Measurements from ENCODE around the gene CALR3. TPM values are rescaled to one million over a fixed set of nuclear protein-coding genes. Genes with fewer than 3 reads are reported as not detected.

CALR3 gene
- total and polyA plus RNA-seq, 10 of the 15 experiments (the other 5 are each of a cell fraction or from before 2014, with no cell fraction given) = 0.05 to 0.45 (median 0.12) TPM; not detected in 2

DNA sequence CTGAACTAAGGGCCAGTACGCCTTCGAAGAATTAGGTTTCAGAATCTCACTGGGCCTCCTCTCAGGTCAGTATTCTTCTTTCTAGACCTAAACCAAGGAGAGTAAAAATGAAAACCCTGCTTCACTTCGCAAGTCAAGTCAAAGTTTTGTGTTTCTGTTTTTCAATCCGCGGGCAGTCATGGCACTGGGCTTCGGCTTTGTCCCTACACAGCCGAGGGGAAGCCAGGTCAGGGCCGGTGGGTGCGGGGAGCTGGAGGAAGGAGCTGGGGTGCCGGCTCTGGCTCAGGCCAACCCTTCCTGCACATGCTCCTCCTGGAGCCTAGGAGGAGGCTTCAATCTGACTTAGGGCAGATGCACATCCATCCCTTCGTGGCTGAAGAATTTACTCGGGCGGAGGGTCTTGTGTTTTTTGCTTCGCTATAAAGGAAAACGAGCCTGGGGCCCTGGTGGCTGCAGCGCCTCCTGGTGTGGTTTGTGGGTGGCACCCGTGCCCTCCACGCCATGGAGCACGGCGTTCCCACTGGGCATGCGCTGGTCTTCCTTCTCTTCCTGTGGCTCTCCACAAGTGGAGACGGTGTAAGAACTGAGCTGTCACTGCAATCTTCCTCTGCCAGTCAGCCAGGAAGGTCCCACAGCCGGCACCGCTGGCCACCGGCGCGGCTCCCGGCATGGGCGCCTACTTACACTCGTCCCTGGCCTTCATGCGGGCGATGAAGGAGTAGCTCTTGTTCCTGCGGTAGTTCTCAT, 22.7 kb upstream of the CALR3 start:
- SMC1A ChIA-PET (ENCODE audit: uncharacterized antibody, unreplicated experiment) = no interaction called here
- no peaks in the 10 kb centered on the region for H3K27me3 ChIP-seq (replicated peaks in 1 of 2; ENCODE audit: control insufficient read depth in 2 of 2, insufficient read depth in 2 of 2, low read length in 1 of 2)
- no peak for TF ChIP-seq WRNIP1 (IDR thresholded peaks at IDR 0.05; ENCODE audit: borderline replicate concordance, low read depth, low read length)
- peak; percentile 32; the same call in 1 of the 2 replicates for TF ChIP-seq POLR2A (IDR thresholded peaks at IDR 0.05; ENCODE audit: low read depth, low read length)
- in situ Hi-C loops (cut with MboI) (no loop called here), intact Hi-C loops (cut with micrococcal nuclease; ENCODE audit: unreplicated experiment) (no loop called here)
- no peak overlapping the region for H3K27ac ChIP-seq (ENCODE audit: control insufficient read depth, insufficient read depth)
- H3K79me2 ChIP-seq (ENCODE audit: control insufficient read depth, insufficient read depth, low read length) = no peaks in the 10 kb centered on the region
- RAD21 ChIA-PET (ENCODE audit: unreplicated experiment) = no interaction called here
- H3K36me3 ChIP-seq (ENCODE audit: control insufficient read depth in 2 of 2, insufficient read depth in 2 of 2, low read length in 1 of 2) = peaks cover 24 to 56% of the 10 kb centered on the region in 2 experiments
- no peak overlapping the region for H2AFZ ChIP-seq (ENCODE audit: control insufficient read depth, low read depth, low read length)
- H3K4me3 ChIP-seq = no peak overlapping the region
- POLR2A ChIA-PET = no interaction called here
- DNase-seq (ENCODE audit: low read depth, low spot score) (no peak), ATAC-seq (no peak), FAIRE-seq (no peak)
- no peaks in the 10 kb centered on the region for H3K9me3 ChIP-seq (replicated peaks; ENCODE audit: control insufficient read depth, insufficient read depth, low read length)
- no TSS peak for BruUV-seq (replicated peaks)
- no peaks in the 10 kb centered on the region for H3K4me1 ChIP-seq (ENCODE audit: control insufficient read depth, insufficient read depth, low read length)
- H4K20me1 ChIP-seq (ENCODE audit: control insufficient read depth, insufficient read depth) = no peaks in the 10 kb centered on the region
- CTCF ChIA-PET = no interaction called here
- 95% methylated on average over 33 of the region's 33 CpGs for WGBS (ENCODE audit: insufficient coverage, insufficient replicate concordance, low lambda C conversion rate, missing lambda C conversion rate)
- H3K9ac ChIP-seq (ENCODE audit: control insufficient read depth, insufficient read depth, low read length) = no peak overlapping the region
- no peak overlapping the region for H3K4me2 ChIP-seq (ENCODE audit: control insufficient read depth, insufficient read depth)

DNA sequence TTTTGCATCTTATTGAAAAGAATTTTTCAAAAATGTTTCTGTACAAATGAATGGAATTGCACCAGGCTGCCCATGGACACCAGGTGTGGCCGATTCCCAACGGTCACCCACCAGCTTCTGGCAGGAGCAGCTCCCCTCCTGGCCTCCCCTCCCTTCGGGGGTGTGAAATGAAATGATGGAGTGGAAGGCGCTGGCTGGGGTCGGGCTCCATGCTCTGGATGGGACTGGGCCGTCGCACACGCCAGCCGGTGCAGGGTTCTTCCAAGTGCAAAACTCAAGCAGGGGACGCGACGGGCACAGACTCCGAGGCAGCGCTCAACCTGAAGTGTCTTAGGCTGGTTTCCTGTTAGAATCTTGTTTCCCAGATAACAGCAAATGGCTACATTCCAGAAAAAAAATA, 22.1 kb upstream of the CALR3 start:
- FAIRE-seq (no peak), DNase-seq (ENCODE audit: low read depth, low spot score) (no peak), ATAC-seq (no peak)
- Histone ChIP-seq H3K79me2 (ENCODE audit: control insufficient read depth, insufficient read depth, low read length) (no peaks in the 10 kb centered on the region), H3K4me2 (ENCODE audit: control insufficient read depth, insufficient read depth) (no peak overlapping the region), H4K20me1 (ENCODE audit: control insufficient read depth, insufficient read depth) (no peaks in the 10 kb centered on the region), H3K9me3 (replicated peaks; ENCODE audit: control insufficient read depth, insufficient read depth, low read length) (no peaks in the 10 kb centered on the region), H3K4me3 (no peak overlapping the region), H3K4me1 (ENCODE audit: control insufficient read depth, insufficient read depth, low read length) (no peaks in the 10 kb centered on the region), H3K27ac (ENCODE audit: control insufficient read depth, insufficient read depth) (no peak overlapping the region), H3K36me3 (ENCODE audit: control insufficient read depth in 2 of 2, insufficient read depth in 2 of 2, low read length in 1 of 2) (peaks cover 20 to 52% of the 10 kb centered on the region in 2 experiments), H3K9ac (ENCODE audit: control insufficient read depth, insufficient read depth, low read length) (no peak overlapping the region), H2AFZ (ENCODE audit: control insufficient read depth, low read depth, low read length) (no peak overlapping the region), H3K27me3 (replicated peaks in 1 of 2; ENCODE audit: control insufficient read depth in 2 of 2, insufficient read depth in 2 of 2, low read length in 1 of 2) (no peaks in the 10 kb centered on the region)
- in situ Hi-C loops (cut with MboI) = no loop called here
- intact Hi-C loops (cut with micrococcal nuclease; ENCODE audit: unreplicated experiment) = no loop called here
- TF ChIP-seq CBX5 (IDR thresholded peaks at IDR 0.05; ENCODE audit: low read depth) = no peak
- TF ChIP-seq, protein P1, sequence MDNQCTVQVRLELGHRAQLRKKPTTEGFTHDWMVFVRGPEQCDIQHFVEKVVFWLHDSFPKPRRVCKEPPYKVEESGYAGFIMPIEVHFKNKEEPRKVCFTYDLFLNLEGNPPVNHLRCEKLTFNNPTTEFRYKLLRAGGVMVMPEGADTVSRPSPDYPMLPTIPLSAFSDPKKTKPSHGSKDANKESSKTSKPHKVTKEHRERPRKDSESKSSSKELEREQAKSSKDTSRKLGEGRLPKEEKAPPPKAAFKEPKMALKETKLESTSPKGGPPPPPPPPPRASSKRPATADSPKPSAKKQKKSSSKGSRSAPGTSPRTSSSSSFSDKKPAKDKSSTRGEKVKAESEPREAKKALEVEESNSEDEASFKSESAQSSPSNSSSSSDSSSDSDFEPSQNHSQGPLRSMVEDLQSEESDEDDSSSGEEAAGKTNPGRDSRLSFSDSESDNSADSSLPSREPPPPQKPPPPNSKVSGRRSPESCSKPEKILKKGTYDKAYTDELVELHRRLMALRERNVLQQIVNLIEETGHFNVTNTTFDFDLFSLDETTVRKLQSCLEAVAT (IDR thresholded peaks at IDR 0.05) = no peak
- 96% methylated on average over 12 of the region's 14 CpGs for WGBS (ENCODE audit: insufficient coverage, insufficient replicate concordance, low lambda C conversion rate, missing lambda C conversion rate)
- RAD21 ChIA-PET (ENCODE audit: unreplicated experiment) = no interaction called here
- CTCF ChIA-PET = interaction anchor here (0.6 to 1.2 kb wide), 2 partner anchors 66 to 76 kb away, joined by 3 read pairs; no protein-coding TSS in a partner anchor
- SMC1A ChIA-PET (ENCODE audit: uncharacterized antibody, unreplicated experiment) = interaction anchor here (1.3 kb wide), 1 partner anchor 10 kb away, joined by 3 read pairs; no protein-coding TSS in a partner anchor
- POLR2A ChIA-PET = interaction anchor here (0.5 kb wide), 1 partner anchor 16 kb away, joined by 4 read pairs; no protein-coding TSS in a partner anchor
- BruUV-seq (replicated peaks) = TSS peak; percentile 80

Data from GM12878 (cell line).